ENCODE results near the gene HDAC10.

DNA sequence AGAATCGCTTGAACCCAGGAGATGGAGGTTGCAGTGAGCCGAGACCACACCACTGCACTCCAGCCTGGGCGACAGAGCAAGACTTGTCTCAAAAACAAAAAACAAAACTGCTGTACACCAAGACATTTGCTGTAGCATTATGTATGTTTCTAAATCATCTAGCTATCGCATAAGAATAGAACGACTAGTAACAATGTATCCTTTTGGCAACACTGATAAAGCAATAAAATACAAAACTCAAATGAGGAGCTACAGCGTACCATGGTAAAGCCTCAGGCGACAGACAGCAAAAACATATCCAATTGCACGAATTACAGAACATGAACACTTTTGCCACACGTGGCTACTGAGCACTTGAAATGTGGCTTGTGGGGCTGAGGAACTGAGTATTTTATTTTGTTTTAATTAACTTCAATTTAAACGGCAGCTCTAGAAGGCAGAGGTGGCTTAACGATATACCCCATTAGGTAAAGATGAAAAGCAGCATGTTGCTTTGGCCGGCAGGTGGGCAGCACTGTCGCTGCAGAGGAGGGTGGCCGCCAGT, 8.6 kb downstream of the HDAC10 start:
- TF ChIP-seq, protein P1, sequence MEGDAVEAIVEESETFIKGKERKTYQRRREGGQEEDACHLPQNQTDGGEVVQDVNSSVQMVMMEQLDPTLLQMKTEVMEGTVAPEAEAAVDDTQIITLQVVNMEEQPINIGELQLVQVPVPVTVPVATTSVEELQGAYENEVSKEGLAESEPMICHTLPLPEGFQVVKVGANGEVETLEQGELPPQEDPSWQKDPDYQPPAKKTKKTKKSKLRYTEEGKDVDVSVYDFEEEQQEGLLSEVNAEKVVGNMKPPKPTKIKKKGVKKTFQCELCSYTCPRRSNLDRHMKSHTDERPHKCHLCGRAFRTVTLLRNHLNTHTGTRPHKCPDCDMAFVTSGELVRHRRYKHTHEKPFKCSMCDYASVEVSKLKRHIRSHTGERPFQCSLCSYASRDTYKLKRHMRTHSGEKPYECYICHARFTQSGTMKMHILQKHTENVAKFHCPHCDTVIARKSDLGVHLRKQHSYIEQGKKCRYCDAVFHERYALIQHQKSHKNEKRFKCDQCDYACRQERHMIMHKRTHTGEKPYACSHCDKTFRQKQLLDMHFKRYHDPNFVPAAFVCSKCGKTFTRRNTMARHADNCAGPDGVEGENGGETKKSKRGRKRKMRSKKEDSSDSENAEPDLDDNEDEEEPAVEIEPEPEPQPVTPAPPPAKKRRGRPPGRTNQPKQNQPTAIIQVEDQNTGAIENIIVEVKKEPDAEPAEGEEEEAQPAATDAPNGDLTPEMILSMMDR (IDR thresholded peaks at IDR 0.05), result no peak
- TF ChIP-seq POLR2A (IDR thresholded peaks at IDR 0.05), result no peak
